PC-9 (cell line): ENCODE measurements around the gene NCOA3.

Experiments used
- CTCF ChIP-seq: fragments of 200-600 bp; sonication (generic); conservative IDR thresholded peaks from 2 replicates; pipeline ENCODE4 v1.6.1; 2017; ENCODE audit warnings: mixed run types, antibody characterized with exemption, mild to moderate bottlenecking, moderate library complexity
- EZH2 ChIP-seq: fragments of 200-600 bp; sonication (generic); IDR thresholded peaks from 2 replicates; pipeline ENCODE4 v1.8.0; 2017; ENCODE audit warnings: antibody characterized with exemption, low read depth

GRCh38 chr20:47701612-47702011 lies 199.9 kb downstream of the NCOA3 start:
- TF ChIP-seq CTCF (no peak), EZH2 (no peak)
